Activated CD4-positive, alpha-beta T cell treated with anti-CD3 and anti-CD28 coated beads, Interleukin-2, amount 50 U/mL, for 16 hours (primary cell): Measurements from ENCODE around the gene ABCC3.
A peak's percentile ranks its signal among the peaks of the same experiment; 100 is the strongest.

Experiments
- DNase-seq: peaks from one replicate; pipeline ENCODE4 v3.0.0-alpha.2; 2020

ABCC3 gene

GRCh38 chr17:50685691-50686493, 51.2 kb downstream of the ABCC3 start:
- no peak for DNase-seq

- DNase-seq, result no peak
Observed at GRCh38 chr17:50686494-50687199, 52.0 kb downstream of the ABCC3 start.

GRCh38 chr17:50687200-50688066, 52.8 kb downstream of the ABCC3 start:
- DNase-seq, result no peak

GRCh38 chr17:50688245-50688644, 53.6 kb downstream of the ABCC3 start:
- DNase-seq, result no peak

GRCh38 chr17:50689251-50689650, 54.6 kb downstream of the ABCC3 start:
- no peak for DNase-seq

- DNase-seq, result no peak
Observed at GRCh38 chr17:50689956-50690886, 55.5 kb downstream of the ABCC3 start.

GRCh38 chr17:50690887-50691549, 56.3 kb downstream of the ABCC3 start:
- no peak for DNase-seq

GRCh38 chr17:50691550-50692447, 57.1 kb downstream of the ABCC3 start:
- no peak for DNase-seq

- DNase-seq, result no peak
Observed at GRCh38 chr17:50692448-50693035, 57.9 kb downstream of the ABCC3 start.

GRCh38 chr17:50693036-50693682, 58.5 kb downstream of the ABCC3 start:
- DNase-seq, result no peak

GRCh38 chr17:50696365-50696879, 61.7 kb downstream of the ABCC3 start:
- no peak for DNase-seq

GRCh38 chr17:50697062-50697461, 62.4 kb downstream of the ABCC3 start:
- DNase-seq, result no peak

- no peak for DNase-seq
Observed at GRCh38 chr17:50697663-50698272, 63.1 kb downstream of the ABCC3 start.

- DNase-seq, result no peak
Observed at GRCh38 chr17:50699410-50699809, 64.7 kb downstream of the ABCC3 start.

- no peak for DNase-seq
Observed at GRCh38 chr17:50703162-50703561, 68.5 kb downstream of the ABCC3 start.

- peak; percentile 92 for DNase-seq
Observed at GRCh38 chr17:50707289-50708049, 72.8 kb downstream of the ABCC3 start, which contains the start of gene ANKRD40. Gene ANKRD40, minus strand, starts transcription at chr17:50707914. Its CDS starts 260 bp downstream, at chr17:50707654.

- DNase-seq, result peak; percentile 24
Observed at GRCh38 chr17:50708050-50709000, 73.6 kb downstream of the ABCC3 start.
